ENCODE measurements around the gene C12orf75.
A peak's percentile ranks its signal among the peaks of the same experiment; 100 is the strongest.
"Not testable (repeated sequence)": the region's sequence is repeated elsewhere in the genome, so short reads cannot be mapped to it uniquely, and the experiment has no call there.

The C12orf75 gene

GRCh38 chr12:105382771-105383622 is 52.5 kb downstream of the C12orf75 start:
- DNase-seq = peak; percentile 75

- no peak for DNase-seq
Observed at GRCh38 chr12:105384220-105384619, 53.7 kb downstream of the C12orf75 start.

- peak; percentile 77 for DNase-seq
Observed at GRCh38 chr12:105384916-105385535, 54.5 kb downstream of the C12orf75 start.

GRCh38 chr12:105386431-105386830 is 55.9 kb downstream of the C12orf75 start:
- DNase-seq = no peak

GRCh38 chr12:105391231-105391630 is 60.7 kb downstream of the C12orf75 start:
- DNase-seq = no peak

DNA sequence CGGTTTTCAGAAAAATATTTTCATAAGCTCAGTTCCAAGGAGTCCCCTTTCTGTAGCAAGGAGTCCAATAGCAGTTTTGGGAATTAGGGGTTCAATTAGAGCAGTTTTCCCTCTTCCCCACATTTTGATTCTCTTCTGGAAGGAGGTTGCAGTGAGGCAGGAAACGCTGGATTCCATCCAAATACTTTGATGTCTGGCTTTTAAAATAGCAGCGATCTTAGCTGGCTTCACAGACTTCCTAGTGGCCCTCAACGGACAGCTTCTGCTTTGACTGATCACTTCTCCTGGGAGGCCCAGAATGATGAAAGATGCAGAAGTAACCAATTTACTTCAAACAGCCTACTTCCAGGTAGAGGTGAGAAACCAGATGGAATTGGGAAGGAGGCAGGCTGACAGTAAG is 63.1 kb downstream of the C12orf75 start:
- DNase-seq = peak; percentile 57

DNA sequence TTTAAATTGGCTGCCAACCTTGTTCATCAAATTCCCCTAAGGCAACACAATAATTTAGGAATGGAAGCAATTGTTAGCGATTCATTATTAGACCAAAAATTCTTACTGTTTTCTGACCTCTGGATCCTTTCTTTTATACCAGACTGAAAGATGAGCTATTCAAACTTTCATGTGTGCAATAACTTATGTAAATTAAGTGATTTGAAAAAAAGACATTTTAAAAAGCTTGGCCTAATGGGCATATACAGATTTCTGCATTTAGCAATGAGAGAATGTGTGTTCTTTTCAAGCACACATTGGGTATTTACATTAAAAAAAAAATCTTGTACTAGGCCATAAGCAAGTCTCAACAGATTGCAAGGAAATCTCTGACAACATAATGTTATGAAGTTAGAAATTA is 65.5 kb downstream of the C12orf75 start:
- no peak for DNase-seq

GRCh38 chr12:105396983-105397382 is 66.5 kb downstream of the C12orf75 start:
- DNase-seq = no peak

GRCh38 chr12:105398930-105399329 is 68.4 kb downstream of the C12orf75 start:
- DNase-seq = no peak

GRCh38 chr12:105399428-105400081 is 69.1 kb downstream of the C12orf75 start:
- DNase-seq = no peak

GRCh38 chr12:105400227-105400626 is 69.7 kb downstream of the C12orf75 start:
- no peak for DNase-seq

DNA sequence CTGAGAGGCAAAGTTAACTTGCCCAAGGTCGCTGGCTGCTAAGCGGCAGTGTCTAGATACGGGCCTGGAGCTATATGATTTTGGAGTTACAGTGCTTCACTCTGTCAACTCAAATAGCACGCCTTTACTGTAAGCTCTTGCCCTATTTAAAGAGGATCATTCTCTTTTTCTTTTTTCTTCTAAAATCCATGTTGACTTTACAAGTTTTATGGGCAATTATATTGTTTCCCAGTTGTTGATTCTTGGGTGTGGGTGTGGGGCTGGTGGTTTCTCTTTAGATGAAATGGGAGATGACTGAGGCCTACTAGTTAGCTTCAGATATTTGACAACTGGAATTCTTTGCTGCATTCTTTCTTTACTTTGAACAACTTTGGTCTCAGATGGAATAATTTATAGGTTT is 70.7 kb downstream of the C12orf75 start:
- no peak for DNase-seq

DNA sequence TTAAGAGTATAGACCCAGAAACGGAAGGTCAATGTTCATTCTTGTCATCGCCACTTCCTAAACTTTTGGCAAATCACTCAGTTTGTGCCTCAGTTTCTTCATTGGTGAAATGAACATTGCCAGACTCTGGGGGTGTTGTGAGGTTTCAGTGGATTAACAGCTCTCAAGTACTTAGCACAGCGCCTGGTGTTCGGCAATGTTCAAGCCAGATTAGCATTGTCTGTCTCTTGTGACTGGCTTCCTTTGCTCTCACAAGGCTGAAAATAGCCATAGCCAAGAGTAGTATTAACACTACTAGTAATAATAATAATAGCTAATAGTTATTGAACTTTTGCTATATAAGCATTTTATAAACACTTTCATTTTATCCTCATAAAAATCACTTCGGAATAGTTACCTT is 71.9 kb downstream of the C12orf75 start:
- DNase-seq = no peak

DNA sequence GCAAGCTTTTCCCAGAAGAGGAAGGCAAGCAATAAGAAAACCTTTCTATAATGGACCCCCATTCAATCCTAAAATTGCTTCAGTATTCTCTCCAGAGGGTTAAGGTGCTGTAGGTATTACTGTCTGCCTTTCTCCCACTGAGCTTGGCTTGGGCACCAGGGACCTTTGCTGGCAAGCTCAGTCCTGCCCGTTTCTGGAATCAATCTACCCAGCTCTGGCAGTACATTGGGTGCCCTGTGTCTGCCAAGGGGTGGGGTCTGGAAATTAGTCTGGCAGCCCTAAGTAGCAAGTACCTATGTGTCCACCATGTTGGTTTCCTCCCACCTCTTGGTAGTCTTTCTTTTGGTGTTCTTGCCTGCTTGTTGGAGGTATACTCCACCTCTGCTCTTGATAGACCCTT is 72.6 kb downstream of the C12orf75 start:
- DNase-seq = no peak

DNA sequence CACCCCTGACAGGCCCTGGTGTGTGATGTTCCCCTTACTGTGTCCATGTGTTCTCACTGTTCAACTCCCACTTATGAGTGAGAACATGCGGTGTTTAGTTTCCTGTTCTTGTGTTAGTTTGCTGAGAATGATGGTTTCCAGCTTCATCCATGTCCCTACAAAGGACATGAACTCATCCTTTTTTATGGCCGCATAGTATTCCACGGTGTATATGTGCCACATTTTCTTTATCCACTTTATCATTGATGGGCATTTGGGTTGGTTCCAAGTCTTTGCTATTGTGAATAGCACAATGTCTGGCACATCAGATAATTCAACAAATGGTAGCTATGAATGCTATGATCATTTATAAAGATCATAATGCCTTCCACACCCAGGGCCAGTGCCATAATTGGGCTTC is 73.6 kb downstream of the C12orf75 start:
- not testable (repeated sequence) for DNase-seq

- no peak for DNase-seq
Observed at GRCh38 chr12:105406497-105406896, 76.0 kb downstream of the C12orf75 start.

- DNase-seq = no peak
Observed at GRCh38 chr12:105409279-105409678, 78.8 kb downstream of the C12orf75 start.

GRCh38 chr12:105409801-105410471 is 79.4 kb downstream of the C12orf75 start:
- peak; percentile 54 for DNase-seq

DNA sequence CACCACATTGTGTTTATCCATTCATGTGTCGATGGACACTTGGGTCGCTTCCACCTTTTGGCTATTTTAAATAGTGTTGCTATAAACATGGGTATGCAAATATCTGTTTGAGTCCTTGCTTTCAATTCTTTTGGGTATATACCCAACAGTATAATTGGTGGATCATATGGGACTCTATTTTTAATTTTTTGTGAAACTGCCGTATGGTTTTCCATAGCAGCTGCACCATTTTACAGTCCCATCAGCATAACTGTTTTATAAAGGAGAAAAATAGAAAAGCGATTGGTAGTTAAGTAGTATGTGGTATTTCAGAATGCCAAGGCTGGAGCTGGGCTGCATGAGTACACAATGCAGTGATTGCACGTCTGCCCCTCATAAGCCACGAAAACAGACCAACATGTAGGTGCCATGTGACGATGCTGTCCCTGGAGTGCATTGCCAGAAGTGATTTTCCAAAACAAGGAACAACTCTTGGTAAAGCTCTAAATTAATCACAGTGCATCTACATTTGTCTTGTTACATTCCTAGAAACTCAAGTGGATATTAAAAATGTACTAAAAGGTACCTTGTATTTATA is 83.5 kb downstream of the C12orf75 start:
- no peak for DNase-seq

DNA sequence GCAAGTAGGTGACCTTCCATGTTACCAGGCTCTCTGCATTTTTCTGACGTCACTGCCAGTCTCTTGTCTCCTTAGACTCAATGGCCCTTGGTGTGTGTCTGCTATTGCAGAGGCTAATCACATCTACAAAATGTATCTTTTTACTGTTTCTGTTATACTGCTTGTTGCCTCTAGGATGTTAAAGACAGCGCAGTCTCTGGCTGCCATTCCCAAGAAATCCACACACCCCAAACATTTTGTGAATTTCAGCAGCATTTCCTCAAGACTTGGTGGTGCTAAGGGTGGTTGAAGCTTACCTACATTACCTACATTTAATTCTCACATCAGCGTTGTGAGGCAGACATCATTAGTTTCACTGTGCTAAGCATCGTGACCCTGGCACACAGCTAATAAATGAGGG is 87.2 kb downstream of the C12orf75 start:
- peak; percentile 47 for DNase-seq

GRCh38 chr12:105418229-105418628 is 87.7 kb downstream of the C12orf75 start:
- DNase-seq = peak; percentile 99

DNA sequence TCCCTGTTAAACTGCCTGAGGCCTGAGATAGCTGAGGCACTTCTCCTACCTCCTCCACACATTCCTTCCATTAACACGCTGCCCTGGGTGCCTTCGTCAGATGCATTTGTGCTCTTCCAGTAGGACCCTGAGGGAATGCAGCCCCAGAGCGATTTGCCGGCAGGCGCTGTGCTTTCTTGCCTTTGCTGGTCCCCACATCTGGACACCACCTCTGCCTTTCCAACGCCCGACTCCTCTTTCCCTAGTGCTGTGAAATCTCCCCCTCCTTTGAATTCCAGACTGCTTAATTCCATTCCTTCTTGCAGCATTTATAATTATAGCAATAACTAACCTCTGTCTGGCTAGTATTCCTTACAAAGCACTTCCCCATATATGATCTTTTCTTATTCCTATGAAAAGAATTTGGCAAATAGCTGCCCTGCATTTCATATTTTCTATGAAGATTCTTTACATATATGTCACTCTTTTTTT is 88.4 kb downstream of the C12orf75 start:
- DNase-seq = peak; percentile 87

- DNase-seq = no peak
Observed at GRCh38 chr12:105419606-105420005, 89.1 kb downstream of the C12orf75 start.

Measured in EL (cell line).